Brain microvascular endothelial cell (primary cell): ENCODE measurements around the gene SNX24.

ENCODE experiments used
- DNase-seq: peaks from one replicate; pipeline ENCODE4 v3.0.0-alpha.2; 2020
- H3K27ac ChIP-seq: fragments of 250-450 bp; sonication (Bioruptor Pico); 2 replicates; pipeline ENCODE4 v1.5.1; 2020; ENCODE audit warnings: mild to moderate bottlenecking, moderate library complexity
- H3K27me3 ChIP-seq: fragments of 250-450 bp; sonication (Bioruptor Pico); replicated peaks from 2 replicates; pipeline ENCODE4 v1.5.1; 2020; ENCODE audit warnings: mild to moderate bottlenecking
- H3K36me3 ChIP-seq: fragments of 250-450 bp; sonication (Bioruptor Pico); replicated peaks from 2 replicates; pipeline ENCODE4 v1.5.1; 2020; ENCODE audit warnings: mild to moderate bottlenecking
- H3K4me3 ChIP-seq: 2 replicates; pipeline ENCODE4 v1.5.1; 2011; ENCODE audit warnings: low read depth, mild to moderate bottlenecking, control low read depth, low read length, moderate library complexity
- CTCF ChIP-seq: IDR thresholded peaks from 2 replicates; pipeline ENCODE4 v1.5.1; 2011; ENCODE audit warnings: low read depth, mild to moderate bottlenecking, moderate library complexity, low read length, control low read depth, inconsistent platforms; ENCODE audit errors: missing control alignments
- in situ Hi-C: cut with HindIII; loops from 2 replicates; pipeline ENCODE4 v1.10.0; 2017; ENCODE audit warnings: low sequenced_read_pairs, low pct_ligation_motif_present

Gene SNX24

GRCh38 chr5:122944051-122944450, 98.6 kb downstream of the SNX24 start:
- DNase-seq = no peak
- in situ Hi-C loops = no loop called here

GRCh38 chr5:122947372-122947771, 102.0 kb downstream of the SNX24 start:
- in situ Hi-C loops = no loop called here
- H3K4me3 ChIP-seq = no peak overlapping the region
- no peaks in the 10 kb centered on the region for H3K36me3 ChIP-seq
- no peak for DNase-seq
- no peaks in the 10 kb centered on the region for H3K27me3 ChIP-seq
- TF ChIP-seq CTCF = no peak
- H3K27ac ChIP-seq = no peak overlapping the region

More at GRCh38 chr5:122944051-122944450, 98.6 kb downstream of the SNX24 start:
- Histone ChIP-seq H3K27ac (no peak overlapping the region), H3K27me3 (no peaks in the 10 kb centered on the region), H3K4me3 (no peak overlapping the region), H3K36me3 (no peaks in the 10 kb centered on the region)
- TF ChIP-seq CTCF = no peak

DNA sequence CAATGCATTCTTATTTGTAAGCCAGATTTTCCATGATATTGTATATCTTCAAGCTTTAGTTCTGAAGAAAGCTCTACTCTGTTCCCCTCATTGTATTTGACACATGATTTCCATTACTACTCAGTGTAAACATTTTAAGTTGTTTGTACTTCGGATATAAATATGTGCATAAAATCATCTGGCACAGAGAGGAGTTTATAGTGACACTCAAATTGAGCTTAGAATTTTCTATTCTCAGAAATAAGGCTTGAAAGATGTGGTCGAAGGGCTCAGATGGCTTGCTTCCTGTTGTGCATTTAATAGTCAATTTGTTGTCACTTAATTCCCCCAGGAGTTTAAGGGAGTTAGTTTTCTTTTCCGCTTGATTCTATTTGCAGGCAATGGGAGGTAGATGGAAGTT, 102.4 kb downstream of the SNX24 start:
- Histone ChIP-seq H3K27me3 (no peaks in the 10 kb centered on the region), H3K4me3 (no peak overlapping the region), H3K36me3 (no peaks in the 10 kb centered on the region), H3K27ac (no peak overlapping the region)
- no peak for TF ChIP-seq CTCF
- no peak for DNase-seq
- in situ Hi-C loops = no loop called here

- Histone ChIP-seq H3K27me3 (no peaks in the 10 kb centered on the region), H3K27ac (no peak overlapping the region), H3K36me3 (no peaks in the 10 kb centered on the region), H3K4me3 (no peak overlapping the region)
- no peak for TF ChIP-seq CTCF
- in situ Hi-C loops = no loop called here
- no peak for DNase-seq
These were observed 102.9 kb downstream of the SNX24 start for GRCh38 chr5:122948319-122948718.

- in situ Hi-C loops = no loop called here
- no peak for TF ChIP-seq CTCF
- no peak for DNase-seq
- Histone ChIP-seq H3K27me3 (no peaks in the 10 kb centered on the region), H3K27ac (no peak overlapping the region), H3K36me3 (no peaks in the 10 kb centered on the region), H3K4me3 (no peak overlapping the region)
These were observed 106.2 kb downstream of the SNX24 start for GRCh38 chr5:122951658-122952057.

GRCh38 chr5:122954719-122955118, 109.3 kb downstream of the SNX24 start:
- Histone ChIP-seq H3K4me3 (no peak overlapping the region), H3K27ac (no peak overlapping the region), H3K36me3 (no peaks in the 10 kb centered on the region), H3K27me3 (no peaks in the 10 kb centered on the region)
- DNase-seq = no peak
- no peak for TF ChIP-seq CTCF
- in situ Hi-C loops = no loop called here
